Activated CD4-positive, alpha-beta T cell treated with anti-CD3 and anti-CD28 coated beads, Interleukin-2, amount 50 U/mL, for 16 hours (primary cell): Measurements from ENCODE around the gene EMD.
"Not testable (repeated sequence)": the region's sequence is repeated elsewhere in the genome, so short reads cannot be mapped to it uniquely, and the experiment has no call there.

Experiments
- DNase-seq: peaks from one replicate; pipeline ENCODE4 v3.0.0-alpha.2; 2020

Gene EMD

GRCh38 chrX:154378799-154379568 lies at the start of gene EMD:
Gene EMD, plus strand, starts transcription at chrX:154379295. Its CDS starts 190 bp downstream, at chrX:154379485.
- DNase-seq: peak; percentile 96

- no peak for DNase-seq
Observed at GRCh38 chrX:154332561-154332960, 46.5 kb upstream of the EMD start.

GRCh38 chrX:154333116-154333515 lies 46.0 kb upstream of the EMD start:
- DNase-seq: no peak

- DNase-seq: no peak
Observed at GRCh38 chrX:154333837-154334271, 45.2 kb upstream of the EMD start.

GRCh38 chrX:154334496-154334895 lies 44.6 kb upstream of the EMD start:
- no peak for DNase-seq

- DNase-seq: not testable (repeated sequence)
Observed at GRCh38 chrX:154341399-154342298, 37.4 kb upstream of the EMD start.

GRCh38 chrX:154343063-154343462 lies 36.0 kb upstream of the EMD start:
- not testable (repeated sequence) for DNase-seq

GRCh38 chrX:154343620-154344019 lies 35.5 kb upstream of the EMD start:
- DNase-seq: not testable (repeated sequence)

- no peak for DNase-seq
Observed at GRCh38 chrX:154348114-154348531, 31.0 kb upstream of the EMD start.

- no peak for DNase-seq
Observed at GRCh38 chrX:154348646-154349358, 30.3 kb upstream of the EMD start.

GRCh38 chrX:154349359-154349935 lies 29.6 kb upstream of the EMD start:
- DNase-seq: no peak

GRCh38 chrX:154349979-154350378 lies 29.1 kb upstream of the EMD start:
- DNase-seq: no peak

DNA sequence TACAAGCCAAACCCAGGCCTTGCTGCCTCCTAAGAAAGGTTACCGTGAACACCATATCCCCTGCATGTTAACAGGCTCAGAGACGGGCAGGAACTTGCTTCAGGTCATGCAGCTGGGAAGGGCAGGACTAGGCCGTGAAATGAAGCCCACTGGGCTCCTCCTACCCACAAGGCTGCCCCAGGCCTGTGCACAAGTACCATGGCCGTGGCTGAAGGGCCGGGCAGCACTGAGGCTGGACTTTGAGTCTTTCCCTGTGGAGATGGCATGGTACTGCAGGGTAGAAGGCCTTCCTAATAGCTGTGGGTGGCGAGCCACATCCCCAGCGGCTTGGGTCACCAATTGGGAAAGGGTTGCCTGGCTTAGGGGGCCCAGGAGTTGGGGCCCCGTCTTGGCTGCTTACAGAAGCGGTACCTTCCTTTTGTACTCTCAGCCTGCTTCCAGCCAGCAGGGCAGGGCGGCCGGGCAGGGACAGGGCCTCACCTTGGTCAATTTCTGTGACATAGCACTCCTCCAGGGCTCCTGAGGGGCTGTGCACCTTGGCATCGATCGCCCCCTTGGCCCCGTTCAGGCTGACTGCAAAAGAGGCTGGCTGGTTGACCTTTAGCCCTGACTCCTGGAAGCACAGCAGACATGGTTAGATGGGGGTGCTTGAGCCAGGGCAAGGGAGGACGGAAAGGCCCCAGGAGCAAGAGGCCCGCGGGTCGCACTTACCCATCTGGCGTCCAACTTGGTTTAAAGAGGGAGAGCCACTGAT lies 28.5 kb upstream of the EMD start:
- DNase-seq: no peak

DNA sequence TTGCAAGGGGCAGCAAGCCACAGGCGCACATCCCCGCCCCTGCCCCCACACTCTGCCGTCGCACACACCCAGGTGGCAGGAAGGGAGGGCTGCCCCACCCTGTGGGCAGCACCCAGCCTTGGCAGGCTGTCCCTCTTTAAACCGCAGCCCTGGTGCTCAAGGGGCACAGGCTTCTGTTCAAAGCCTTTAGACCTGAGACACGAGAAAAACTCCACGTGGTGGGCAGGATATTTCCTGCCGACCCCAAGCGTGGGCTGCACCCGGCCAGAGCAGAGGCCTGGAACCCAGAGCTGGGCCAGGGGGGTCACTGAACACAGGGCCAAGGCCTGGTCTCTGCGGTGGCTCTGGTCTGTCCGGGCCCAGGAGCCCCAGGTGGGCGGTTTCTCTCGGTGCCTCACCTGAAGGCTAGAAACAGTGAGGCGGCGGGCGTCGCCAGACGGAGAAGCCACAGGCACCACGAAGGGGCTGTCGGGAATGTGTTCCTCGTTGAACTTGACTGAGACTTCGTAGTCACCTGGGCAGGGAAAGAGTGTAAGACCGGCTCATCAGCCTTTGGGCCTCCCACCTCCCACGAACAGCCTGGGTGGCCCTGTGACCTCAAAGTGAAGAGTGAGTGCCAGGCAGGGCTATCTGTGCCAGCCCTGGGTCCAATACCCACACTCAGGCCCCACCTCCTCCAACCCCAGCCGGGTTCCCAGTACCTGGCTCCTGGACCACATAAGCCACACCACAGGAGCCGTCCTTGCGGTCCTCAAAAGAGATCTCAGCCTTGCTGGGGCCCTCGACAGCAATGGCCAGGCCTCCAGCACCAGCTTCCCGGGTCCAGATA lies 27.7 kb upstream of the EMD start:
- no peak for DNase-seq

DNA sequence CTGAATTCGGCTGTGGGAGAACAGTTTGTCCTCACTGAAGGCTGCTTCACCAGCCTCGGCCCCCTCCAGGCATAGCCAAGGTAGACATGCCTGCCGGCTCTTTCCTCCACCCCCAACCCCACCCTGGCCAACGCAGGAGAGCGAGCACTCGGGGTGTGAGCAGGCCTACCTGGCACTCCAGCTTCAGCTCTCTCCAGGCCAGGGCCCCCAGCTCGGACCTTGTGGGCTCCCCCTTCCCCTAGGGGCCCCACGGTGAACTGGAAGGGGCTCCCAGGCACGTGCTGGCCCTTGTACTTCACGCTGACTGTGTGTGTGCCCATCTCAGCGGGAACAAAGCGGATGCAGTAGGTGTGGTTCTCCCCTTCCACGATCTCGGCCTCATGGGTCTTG lies 27.1 kb upstream of the EMD start:
- DNase-seq: no peak

- DNase-seq: no peak
Observed at GRCh38 chrX:154352466-154352865, 26.6 kb upstream of the EMD start.

DNA sequence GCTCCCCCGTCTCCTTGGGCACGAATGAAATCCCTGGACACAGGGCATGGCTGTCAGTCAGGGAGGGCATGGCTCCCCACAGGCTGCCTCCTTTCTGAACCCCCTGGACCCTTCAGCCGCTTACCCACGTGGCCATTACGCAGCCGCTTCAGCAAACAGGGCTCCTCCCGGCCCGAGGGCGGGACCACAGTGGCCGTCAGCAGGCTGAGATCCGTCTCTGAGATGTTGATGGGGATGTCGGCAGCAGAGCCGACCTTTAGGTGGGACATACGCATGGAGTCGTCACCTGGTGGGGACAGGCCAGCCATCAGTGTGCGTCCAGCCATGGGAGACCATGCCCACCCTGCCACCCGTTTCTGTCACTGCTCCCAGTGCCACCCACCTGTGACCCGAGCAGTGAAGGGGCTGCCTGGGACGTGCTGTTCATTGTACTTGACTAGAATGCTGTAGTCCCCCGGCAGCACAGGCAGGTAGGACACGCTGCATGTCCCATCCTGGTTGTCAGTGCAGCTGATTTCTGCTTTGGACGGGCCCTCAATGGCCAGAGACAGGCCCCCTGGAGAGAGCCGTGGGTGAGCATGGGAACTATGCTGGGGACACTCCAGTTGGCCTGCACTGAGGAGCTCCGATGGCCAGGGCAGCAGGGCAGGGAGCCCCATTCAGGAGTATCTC lies 25.8 kb upstream of the EMD start:
- no peak for DNase-seq

- no peak for DNase-seq
Observed at GRCh38 chrX:154354013-154354412, 25.1 kb upstream of the EMD start.

DNA sequence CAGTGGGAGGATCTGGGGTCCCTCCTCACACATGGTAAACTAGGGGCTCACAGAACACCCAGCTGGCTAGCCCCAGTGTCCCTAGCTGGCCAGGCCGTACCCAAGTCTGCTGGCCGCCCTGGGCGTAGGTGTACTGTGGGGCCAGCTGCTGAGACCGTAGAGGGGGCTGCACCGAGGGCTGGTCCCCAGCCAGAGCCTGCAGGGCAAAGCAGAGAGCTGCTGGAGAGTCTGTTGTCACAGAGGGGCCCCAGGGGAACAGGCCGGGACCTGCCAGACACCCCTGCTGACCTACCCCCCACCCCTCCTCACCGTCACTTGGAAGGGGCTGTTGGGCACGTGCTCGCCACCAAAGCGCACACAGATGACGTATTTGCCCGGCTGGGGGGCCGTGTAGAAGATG lies 24.6 kb upstream of the EMD start:
- no peak for DNase-seq

- DNase-seq: no peak
Observed at GRCh38 chrX:154355094-154355775, 23.9 kb upstream of the EMD start.
